Measurements from ENCODE around the gene IL19.
"Not testable (repeated sequence)": the region's sequence is repeated elsewhere in the genome, so short reads cannot be mapped to it uniquely, and the experiment has no call there.

The IL19 gene

DNA sequence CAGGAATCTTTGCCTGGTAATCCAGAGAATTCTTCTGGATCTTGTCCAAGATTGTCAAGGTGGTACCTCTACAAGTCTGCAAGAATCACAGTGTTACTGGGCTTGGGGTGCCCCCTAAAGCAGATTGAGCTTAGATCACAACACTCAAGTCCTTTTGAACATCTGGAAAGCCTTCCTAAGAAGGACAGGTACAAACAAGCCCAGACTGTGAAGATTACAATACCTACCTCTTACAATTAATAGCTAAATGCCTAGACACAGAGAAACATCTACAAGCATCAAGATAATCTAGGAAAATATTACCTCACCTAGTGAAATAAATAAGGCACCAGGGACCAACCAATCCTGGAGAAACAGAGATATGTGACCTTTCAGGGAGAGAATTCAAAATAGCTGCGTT, 77.4 kb downstream of the IL19 start:
- H3K27ac ChIP-seq (ENCODE audit: low read depth, low read length), result no peak overlapping the region
- H3K4me3 ChIP-seq (ENCODE audit: insufficient read depth, low read length, poor library complexity, severe bottlenecking), result no peak overlapping the region
- H3K4me2 ChIP-seq (ENCODE audit: low read depth, low read length, poor library complexity, severe bottlenecking), result no peak overlapping the region
- H4K20me1 ChIP-seq (ENCODE audit: low read depth, low read length), result no peaks in the 10 kb centered on the region
- H3K27me3 ChIP-seq (ENCODE audit: low read length), result no peaks in the 10 kb centered on the region
- no peaks in the 10 kb centered on the region for H3K9me3 ChIP-seq (ENCODE audit: insufficient read depth, low read length)
- TF ChIP-seq, protein P1, sequence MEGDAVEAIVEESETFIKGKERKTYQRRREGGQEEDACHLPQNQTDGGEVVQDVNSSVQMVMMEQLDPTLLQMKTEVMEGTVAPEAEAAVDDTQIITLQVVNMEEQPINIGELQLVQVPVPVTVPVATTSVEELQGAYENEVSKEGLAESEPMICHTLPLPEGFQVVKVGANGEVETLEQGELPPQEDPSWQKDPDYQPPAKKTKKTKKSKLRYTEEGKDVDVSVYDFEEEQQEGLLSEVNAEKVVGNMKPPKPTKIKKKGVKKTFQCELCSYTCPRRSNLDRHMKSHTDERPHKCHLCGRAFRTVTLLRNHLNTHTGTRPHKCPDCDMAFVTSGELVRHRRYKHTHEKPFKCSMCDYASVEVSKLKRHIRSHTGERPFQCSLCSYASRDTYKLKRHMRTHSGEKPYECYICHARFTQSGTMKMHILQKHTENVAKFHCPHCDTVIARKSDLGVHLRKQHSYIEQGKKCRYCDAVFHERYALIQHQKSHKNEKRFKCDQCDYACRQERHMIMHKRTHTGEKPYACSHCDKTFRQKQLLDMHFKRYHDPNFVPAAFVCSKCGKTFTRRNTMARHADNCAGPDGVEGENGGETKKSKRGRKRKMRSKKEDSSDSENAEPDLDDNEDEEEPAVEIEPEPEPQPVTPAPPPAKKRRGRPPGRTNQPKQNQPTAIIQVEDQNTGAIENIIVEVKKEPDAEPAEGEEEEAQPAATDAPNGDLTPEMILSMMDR (IDR thresholded peaks at IDR 0.05; ENCODE audit: insufficient read depth, low read length, poor library complexity, severe bottlenecking), result no peak
- TF ChIP-seq EZH2phosphoT487 (conservative IDR thresholded peaks at IDR 0.05; ENCODE audit: low read length), result no peak
- H2AFZ ChIP-seq (ENCODE audit: low read depth, low read length, severe bottlenecking), result no peak overlapping the region
- no peaks in the 10 kb centered on the region for H3K36me3 ChIP-seq (ENCODE audit: low read length)
- H3K79me2 ChIP-seq (ENCODE audit: insufficient read depth, low read length), result no peaks in the 10 kb centered on the region
- no peaks in the 10 kb centered on the region for H3F3A ChIP-seq (ENCODE audit: insufficient read depth)
- H3K9ac ChIP-seq (ENCODE audit: low read length), result no peak overlapping the region
- no peaks in the 10 kb centered on the region for H3K9me2 ChIP-seq (replicated peaks; ENCODE audit: insufficient read depth, low read length)

DNA sequence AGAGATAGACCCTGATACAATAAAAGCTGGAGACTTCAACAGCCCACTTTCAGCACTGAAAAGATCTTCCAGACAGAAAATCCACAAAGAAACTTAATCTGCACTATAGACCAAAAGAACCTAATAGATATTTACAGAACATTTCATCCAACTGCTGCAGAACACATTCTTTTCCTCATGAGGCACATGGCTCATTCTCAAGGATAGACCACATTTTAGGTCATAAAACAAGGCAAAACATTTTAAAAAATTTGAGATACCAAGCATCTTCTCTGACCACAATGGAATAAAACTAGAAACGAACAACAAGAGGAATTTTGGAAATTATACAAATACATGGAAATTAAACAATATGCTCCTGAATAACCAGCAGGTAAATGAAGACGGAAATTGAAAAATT, 79.8 kb downstream of the IL19 start:
- Histone ChIP-seq H3K27ac (ENCODE audit: low read depth, low read length) (no peak overlapping the region), H3K4me2 (ENCODE audit: low read depth, low read length, poor library complexity, severe bottlenecking) (no peak overlapping the region), H4K20me1 (ENCODE audit: low read depth, low read length) (no peaks in the 10 kb centered on the region), H2AFZ (ENCODE audit: low read depth, low read length, severe bottlenecking) (no peak overlapping the region), H3K36me3 (ENCODE audit: low read length) (no peaks in the 10 kb centered on the region), H3K27me3 (ENCODE audit: low read length) (no peaks in the 10 kb centered on the region), H3K79me2 (ENCODE audit: insufficient read depth, low read length) (no peaks in the 10 kb centered on the region), H3K9me2 (replicated peaks; ENCODE audit: insufficient read depth, low read length) (no peaks in the 10 kb centered on the region), H3K9ac (ENCODE audit: low read length) (no peak overlapping the region), H3F3A (ENCODE audit: insufficient read depth) (no peaks in the 10 kb centered on the region), H3K4me3 (ENCODE audit: insufficient read depth, low read length, poor library complexity, severe bottlenecking) (no peak overlapping the region), H3K9me3 (ENCODE audit: insufficient read depth, low read length) (no peaks in the 10 kb centered on the region)
- TF ChIP-seq EZH2phosphoT487 (conservative IDR thresholded peaks at IDR 0.05; ENCODE audit: low read length), result no peak
- TF ChIP-seq, protein P1 (IDR thresholded peaks at IDR 0.05; ENCODE audit: insufficient read depth, low read length, poor library complexity, severe bottlenecking), result no peak

DNA sequence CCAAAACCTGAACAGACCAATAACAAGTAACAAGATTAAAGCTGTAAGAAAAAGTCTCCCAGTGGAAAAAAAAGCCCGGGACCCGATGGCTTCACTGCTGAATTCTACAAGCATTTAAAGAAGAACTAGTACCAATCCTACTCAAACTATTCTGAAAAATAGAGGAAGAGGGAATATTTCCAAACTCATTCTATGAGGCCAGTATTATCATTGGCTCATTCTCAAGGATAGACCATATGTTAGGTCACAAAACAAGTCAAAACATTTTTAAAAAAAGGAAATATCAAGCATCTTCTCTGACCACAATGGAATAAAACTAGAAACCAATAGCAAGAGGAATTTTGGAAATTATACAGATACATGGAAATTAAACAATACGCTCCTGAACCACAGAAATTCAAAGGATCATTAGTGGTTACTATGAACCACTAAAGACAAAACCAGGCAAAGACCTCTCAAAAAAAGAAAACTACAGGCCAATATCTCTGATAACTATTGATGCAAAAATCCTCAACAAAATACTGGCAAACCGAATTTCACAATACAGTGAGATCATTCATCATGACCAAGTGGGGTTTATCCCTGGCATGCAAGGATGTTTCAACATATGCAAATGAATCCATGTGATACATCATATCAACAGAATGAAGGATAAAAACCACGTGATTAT, 80.9 kb downstream of the IL19 start:
- no peak overlapping the region for H2AFZ ChIP-seq (ENCODE audit: low read depth, low read length, severe bottlenecking)
- H3K4me3 ChIP-seq (ENCODE audit: insufficient read depth, low read length, poor library complexity, severe bottlenecking), result no peak overlapping the region
- H3F3A ChIP-seq (ENCODE audit: insufficient read depth), result no peaks in the 10 kb centered on the region
- no peaks in the 10 kb centered on the region for H3K36me3 ChIP-seq (ENCODE audit: low read length)
- no peak overlapping the region for H3K4me2 ChIP-seq (ENCODE audit: low read depth, low read length, poor library complexity, severe bottlenecking)
- H3K9me2 ChIP-seq (replicated peaks; ENCODE audit: insufficient read depth, low read length), result no peaks in the 10 kb centered on the region
- no peak overlapping the region for H3K27ac ChIP-seq (ENCODE audit: low read depth, low read length)
- H3K27me3 ChIP-seq (ENCODE audit: low read length), result no peaks in the 10 kb centered on the region
- no peak for TF ChIP-seq EZH2phosphoT487 (conservative IDR thresholded peaks at IDR 0.05; ENCODE audit: low read length)
- TF ChIP-seq, protein P1 (IDR thresholded peaks at IDR 0.05; ENCODE audit: insufficient read depth, low read length, poor library complexity, severe bottlenecking), result no peak
- H3K9me3 ChIP-seq (ENCODE audit: insufficient read depth, low read length), result no peaks in the 10 kb centered on the region
- no peaks in the 10 kb centered on the region for H3K79me2 ChIP-seq (ENCODE audit: insufficient read depth, low read length)
- no peaks in the 10 kb centered on the region for H4K20me1 ChIP-seq (ENCODE audit: low read depth, low read length)
- H3K9ac ChIP-seq (ENCODE audit: low read length), result no peak overlapping the region

DNA sequence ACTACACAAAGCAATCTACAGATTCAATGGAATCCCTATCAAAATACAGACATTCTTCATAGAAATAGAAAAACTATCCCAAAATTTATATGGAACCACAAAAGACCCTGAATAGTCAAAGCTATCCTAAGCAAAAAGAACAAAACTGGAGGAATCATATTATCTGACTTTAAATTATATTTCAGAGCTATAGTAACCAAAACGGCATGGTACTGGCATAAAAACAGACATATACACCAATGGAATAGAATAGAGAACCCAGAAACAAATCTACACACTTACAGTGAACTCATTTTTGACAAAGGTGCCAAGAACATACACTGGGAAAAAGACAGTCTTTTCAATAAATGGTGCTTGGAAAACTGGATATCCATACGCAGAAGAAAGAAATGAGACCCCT, 82.1 kb downstream of the IL19 start:
- H3K4me3 ChIP-seq (ENCODE audit: insufficient read depth, low read length, poor library complexity, severe bottlenecking); H4K20me1 ChIP-seq (ENCODE audit: low read depth, low read length); H2AFZ ChIP-seq (ENCODE audit: low read depth, low read length, severe bottlenecking); H3F3A ChIP-seq (ENCODE audit: insufficient read depth); H3K79me2 ChIP-seq (ENCODE audit: insufficient read depth, low read length); H3K9me3 ChIP-seq (ENCODE audit: insufficient read depth, low read length); H3K4me2 ChIP-seq (ENCODE audit: low read depth, low read length, poor library complexity, severe bottlenecking); H3K9ac ChIP-seq (ENCODE audit: low read length); H3K27me3 ChIP-seq (ENCODE audit: low read length); H3K36me3 ChIP-seq (ENCODE audit: low read length); H3K9me2 ChIP-seq (replicated peaks; ENCODE audit: insufficient read depth, low read length); H3K27ac ChIP-seq (ENCODE audit: low read depth, low read length): not testable (repeated sequence)

DNA sequence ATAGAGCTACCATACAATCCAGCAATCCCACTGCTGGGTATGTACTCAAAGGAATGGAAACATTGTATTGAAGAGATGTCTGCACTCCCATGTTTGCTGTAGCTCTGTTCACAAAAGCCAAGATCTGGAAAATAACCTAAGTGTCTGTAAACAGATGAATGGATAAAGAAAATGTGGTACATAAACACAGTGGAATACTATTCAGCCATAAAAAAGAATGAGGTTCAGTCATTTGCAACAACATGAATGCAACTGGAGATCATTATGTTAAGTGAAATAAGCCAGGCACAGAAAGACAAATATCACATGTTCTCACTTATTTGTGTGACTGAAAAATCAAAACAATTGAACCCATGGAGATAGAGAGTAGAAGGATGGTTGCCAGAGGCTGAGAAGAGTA, 83.1 kb downstream of the IL19 start:
- not testable (repeated sequence) for H2AFZ ChIP-seq (ENCODE audit: low read depth, low read length, severe bottlenecking); H3K9ac ChIP-seq (ENCODE audit: low read length); H3K9me2 ChIP-seq (replicated peaks; ENCODE audit: insufficient read depth, low read length); H3K4me2 ChIP-seq (ENCODE audit: low read depth, low read length, poor library complexity, severe bottlenecking); H3K27ac ChIP-seq (ENCODE audit: low read depth, low read length); H3K36me3 ChIP-seq (ENCODE audit: low read length); H3K9me3 ChIP-seq (ENCODE audit: insufficient read depth, low read length); H4K20me1 ChIP-seq (ENCODE audit: low read depth, low read length); H3K27me3 ChIP-seq (ENCODE audit: low read length); H3K79me2 ChIP-seq (ENCODE audit: insufficient read depth, low read length); H3K4me3 ChIP-seq (ENCODE audit: insufficient read depth, low read length, poor library complexity, severe bottlenecking); H3F3A ChIP-seq (ENCODE audit: insufficient read depth)
